ENCODE data around the gene PCYT2. TPM values are rescaled to one million over a fixed set of nuclear protein-coding genes. Genes with fewer than 3 reads are reported as not detected.
A peak's percentile ranks its signal among the peaks of the same experiment; 100 is the strongest.

PCYT2 gene
- total and polyA plus RNA-seq, 2 donors (not counting 3 experiments of a cell fraction or from before 2014, with no cell fraction given) = 52.0 to 57.1 TPM

- CTCF ChIA-PET = interaction anchor here (1.1 kb wide), 2 partner anchors 10 to 12 kb away, joined by 4 to 6 read pairs; no protein-coding TSS in a partner anchor
- no peaks in the 10 kb centered on the region for H4K20me1 ChIP-seq (replicated peaks; ENCODE audit: control insufficient read depth, extremely low read depth, insufficient read depth, low read length)
- no peak overlapping the region for H3K9ac ChIP-seq (replicated peaks; ENCODE audit: extremely low read depth, insufficient read depth, low read length)
- H3K4me1 ChIP-seq (ENCODE audit: control insufficient read depth, extremely low read depth, insufficient read depth, low read length) = peaks cover 7% of the 10 kb centered on the region
- peaks cover 7 to 42% of the 10 kb centered on the region in 2 experiments for H3K36me3 ChIP-seq (ENCODE audit: control insufficient read depth in 2 of 2, extremely low read depth in 1 of 2, insufficient read depth in 2 of 2, low read length in 2 of 2)
- H3K79me2 ChIP-seq (ENCODE audit: control insufficient read depth, insufficient read depth, low read length) = peaks cover 26% of the 10 kb centered on the region
- intact Hi-C loops (cut with micrococcal nuclease) = no loop called here
- TF ChIP-seq POLR2A (IDR thresholded peaks at IDR 0.05; ENCODE audit: low read depth, low read length) = no peak
- no peak for TF ChIP-seq FOS (IDR thresholded peaks at IDR 0.05; ENCODE audit: borderline replicate concordance, insufficient read depth, low read length)
- TF ChIP-seq JUN (IDR thresholded peaks at IDR 0.05; ENCODE audit: borderline replicate concordance, insufficient read depth, insufficient read length, low read depth) = no peak
- no peak for TF ChIP-seq CTCF (IDR thresholded peaks at IDR 0.05; ENCODE audit: extremely low read depth in 1 of 2, insufficient read depth in 1 of 2, low read depth in 1 of 2, low read length in 2 of 2)
- TF ChIP-seq EZH2 (IDR thresholded peaks at IDR 0.05; ENCODE audit: borderline replicate concordance, low read depth, low read length, severe bottlenecking) = no peak
- H2AFZ ChIP-seq (ENCODE audit: low read depth, low read length) = no peak overlapping the region
- FAIRE-seq = no peak
- H3K9me1 ChIP-seq (replicated peaks; ENCODE audit: control insufficient read depth, extremely low read depth, insufficient read depth, low read length) = no peaks in the 10 kb centered on the region
- POLR2A ChIA-PET = interaction anchor here (0.7 kb wide), 1 partner anchor 12 kb away, joined by 8 read pairs; no protein-coding TSS in a partner anchor
- H3K4me3 ChIP-seq (replicated peaks in 1 of 3; ENCODE audit: insufficient read depth in 1 of 3, low read depth in 1 of 3, low read length in 3 of 3) = peak overlapping the region in 1 of 3 experiments; percentile 55
- no peaks in the 10 kb centered on the region for H3K9me3 ChIP-seq (replicated peaks; ENCODE audit: control insufficient read depth, insufficient read depth, low read length)
- DNase-seq (ENCODE audit: low read depth, low spot score) = no peak
- no peaks in the 10 kb centered on the region for H3K27me3 ChIP-seq (ENCODE audit: control insufficient read depth in 2 of 2, insufficient read depth in 2 of 2, low read length in 2 of 2)
- no TSS peak for BruUV-seq (replicated peaks)
- dilution Hi-C loops (cut with MboI; ENCODE audit: extremely low pct_ligation_motif_present, low sequenced_read_pairs) = no loop called here
- peak overlapping the region; percentile 74 for H3K4me2 ChIP-seq (ENCODE audit: insufficient read depth, low read length)
- no peak overlapping the region for H3K27ac ChIP-seq (ENCODE audit: insufficient read depth, low read depth, low read length)
Measured at GRCh38 chr17:81916234-81917001, 5.2 kb upstream of the PCYT2 start.

Measured in endothelial cell of umbilical vein (primary cell).